Ovary (tissue), 9 donors: ENCODE measurements around the gene RALGPS2. TPM values are rescaled to one million over a fixed set of nuclear protein-coding genes. Genes with fewer than 3 reads are reported as not detected.

ENCODE experiments used
- DNase-seq, 5 donors: peaks; one replicate each; pipeline ENCODE4 v3.0.0-alpha.2; 2019 to 2020
- H3K27ac ChIP-seq, 2 donors: fragments of 200-600 bp; one replicate each; pipeline versions ENCODE4 v1.5.1 to v1.8.0; 2019 to 2022
- H3K27me3 ChIP-seq: fragments of 200-600 bp; one replicate; pipeline ENCODE4 v1.8.0; 2022
- H3K36me3 ChIP-seq: fragments of 200-600 bp; sonication (generic); one replicate; pipeline ENCODE4 v1.5.1; 2019
- H3K4me1 ChIP-seq: one replicate; pipeline ENCODE4 v1.8.1; 2013; ENCODE audit warnings: mild to moderate bottlenecking, moderate library complexity; ENCODE audit not compliant: insufficient read depth
- H3K4me3 ChIP-seq: fragments of 200-600 bp; sonication (generic); one replicate; pipeline ENCODE4 v1.5.1; 2017
- H3K9me3 ChIP-seq, 2 donors: fragments of 200-600 bp in 1 of 2; sonication (generic) in 1 of 2; one replicate each; pipeline versions ENCODE4 v1.5.1 to v1.8.1; 2013 to 2019; ENCODE audit warnings: mild to moderate bottlenecking in 1 of 2, moderate library complexity in 1 of 2
- EP300 ChIP-seq: sonication (generic); formaldehyde crosslinking; IDR thresholded peaks from one replicate; pipeline ENCODE4 v1.6.1; 2017; ENCODE audit warnings: antibody characterized with exemption
- POLR2A ChIP-seq: fragments of 450-650 bp; IDR thresholded peaks from one replicate; pipeline ENCODE4 v1.6.1; 2017; ENCODE audit warnings: antibody characterized with exemption, mild to moderate bottlenecking, moderate library complexity
- WGBS, 3 donors: extraction: QIAGEN DNeasy Blood & Tissue Kit in 1 of 3; methylation state at CpG; one replicate each; pipeline versions ENCODE4 v1.1.5 to v1.1.7; 2013 to 2017; 5-methylcytosine and 5-hydroxymethylcytosine counted together
- intact Hi-C, 4 donors: fragments of 100-400 bp; cut with DNase I; formaldehyde crosslinking; loops; one replicate each; pipeline versions ENCODE4 v1.11.0 to v1.15.1; 2022 to 2023
- polyA plus RNA-seq, 2 donors: library from polyadenylated mRNA; stranded (reverse); fragments of 200-250 nt in 1 of 2; fragments of 350-450 nt in 1 of 2; fragmentation: Illumina TruSeq in 1 of 2; extraction: RNeasy Lipid Tissue Mini Kit (QIAGEN cat#74804) in 1 of 2; gene quantifications; one replicate each; pipeline ENCODE4 v1.2.3, GENCODE V29; 2013 to 2014
- total RNA-seq, 7 donors: library from RNA; depleted of rRNA in 2 of 7; stranded (reverse); fragments of >200 nt in 2 of 7; fragmentation: NEBNext Ultra II Directional in 3 of 7; extraction: Animal tissue kit (Norgen Biotek cat#: 25700) in 3 of 7; gene quantifications; one replicate each; pipeline versions ENCODE4 v1.1.0 to v1.2.4, GENCODE V29; 2016 to 2023
- TF ChIP-seq, protein P1 (sequence below), 3 donors: fragments of 450-650 bp in 2 of 3; fragments of 200-600 bp in 1 of 3; IDR thresholded peaks; one replicate each; pipeline versions ENCODE4 v1.5.1 to v1.8.0; 2016 to 2022; ENCODE audit warnings: antibody characterized with exemption in 3 of 3, mild to moderate bottlenecking in 1 of 3
- donor health status: DM: no; HTN: no; CAD: no; lungs with moderate emphysema.
- donor health status: DM: no; HTN: no; CAD: no.
- donor health status: Bipolar disorder and iron deficiency.
- donor health status: DM: yes; HTN: yes; CAD: no.
- donor health status: DM: no; HTN: no; CAD: no.
- donor health status: DM: yes; HTN: yes; CAD: no.

RALGPS2 gene
- total and polyA plus RNA-seq, 9 donors: 6.4 to 43.4 (median 25.0) TPM

DNA sequence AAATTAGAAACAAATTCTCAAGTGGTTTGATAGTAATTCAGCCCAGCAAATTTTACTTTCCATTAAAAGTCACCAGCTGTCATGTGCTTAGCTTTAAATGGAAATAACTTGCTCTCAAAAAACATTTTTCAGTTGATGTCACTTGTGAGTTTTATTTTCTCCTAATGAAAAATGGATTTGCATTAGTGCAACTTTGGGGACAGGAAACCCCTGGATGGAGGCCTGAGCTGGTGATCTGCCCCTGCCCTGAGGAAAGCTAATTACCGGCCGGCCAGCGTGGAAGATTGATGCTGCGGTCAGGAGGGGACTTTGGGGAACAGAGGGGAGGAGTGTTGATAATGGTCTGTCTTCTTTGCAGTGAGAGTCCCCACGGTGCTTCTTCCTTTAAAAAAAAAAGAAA, 212.7 kb downstream of the RALGPS2 start:
- intact Hi-C loops: loop anchor here in 2 of 4 donors (10.0 kb wide), 2 partner anchors 73 to 123 kb away; no protein-coding TSS in a partner anchor
- DNase-seq: peak in 2 of 5 donors; percentile 17 to 38
- 20 to 39% (median 30%) methylated on average over 5 of the region's 5 CpGs for WGBS, 3 donors
- peaks cover 36% of the 10 kb centered on the region for H3K4me1 ChIP-seq
- H3K27ac ChIP-seq: peak overlapping the region; percentile 65 to 82
- TF ChIP-seq EP300 (peak; percentile 16), POLR2A (no peak)
- no peaks in the 10 kb centered on the region for H3K27me3 ChIP-seq
- no peak overlapping the region for H3K4me3 ChIP-seq
- H3K36me3 ChIP-seq: no peaks in the 10 kb centered on the region
- H3K9me3 ChIP-seq: no peaks in the 10 kb centered on the region

DNA sequence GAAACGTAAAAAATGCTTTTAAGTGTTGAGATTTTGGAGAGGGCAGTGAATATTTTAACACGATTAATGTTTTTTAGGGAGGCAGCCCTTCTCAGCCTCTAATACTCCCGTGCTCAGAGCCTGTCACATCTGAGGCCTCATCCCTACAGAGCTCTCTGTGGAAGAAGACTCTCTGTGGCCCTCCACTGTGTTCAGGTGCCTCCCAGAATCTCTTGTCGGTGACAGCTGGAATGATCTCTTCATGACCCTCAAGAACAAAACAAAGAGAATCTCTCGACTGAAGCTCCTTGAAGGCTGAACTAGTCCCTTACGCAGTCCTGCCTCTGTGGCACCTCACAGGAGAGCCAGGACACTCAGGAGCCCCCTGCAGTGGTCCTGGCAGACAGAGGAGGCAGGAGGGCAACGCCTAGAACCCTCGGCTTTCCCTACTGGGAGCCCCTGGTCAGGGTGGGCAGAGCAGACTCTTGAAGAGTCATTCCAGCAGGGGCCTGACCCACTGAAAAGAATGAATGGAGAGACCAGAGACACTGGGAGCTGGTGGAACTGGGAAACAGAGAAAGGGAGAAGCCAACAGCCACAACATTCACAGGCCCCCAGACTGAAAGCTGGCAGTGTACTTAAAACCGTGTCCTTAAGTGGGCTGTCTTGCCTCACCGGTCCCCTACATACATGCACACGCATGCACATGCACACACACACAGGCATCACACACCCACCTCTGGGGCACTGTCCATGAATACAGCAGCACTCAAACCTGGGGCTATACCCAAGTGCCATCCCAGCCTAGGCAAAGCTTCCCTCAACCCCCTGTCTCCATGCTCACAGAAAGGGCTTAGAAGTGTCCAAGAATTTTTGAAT, 213.3 kb downstream of the RALGPS2 start:
- DNase-seq: peak in 2 of 5 donors; percentile 34 to 42
- Histone ChIP-seq H3K4me3 (no peak overlapping the region), H3K27ac (peak overlapping the region; percentile 65 to 82), H3K4me1 (peaks cover 33% of the 10 kb centered on the region), H3K36me3 (no peaks in the 10 kb centered on the region), H3K27me3 (no peaks in the 10 kb centered on the region), H3K9me3 (no peaks in the 10 kb centered on the region)
- TF ChIP-seq POLR2A: no peak
- TF ChIP-seq EP300: no peak
- TF ChIP-seq, protein P1, sequence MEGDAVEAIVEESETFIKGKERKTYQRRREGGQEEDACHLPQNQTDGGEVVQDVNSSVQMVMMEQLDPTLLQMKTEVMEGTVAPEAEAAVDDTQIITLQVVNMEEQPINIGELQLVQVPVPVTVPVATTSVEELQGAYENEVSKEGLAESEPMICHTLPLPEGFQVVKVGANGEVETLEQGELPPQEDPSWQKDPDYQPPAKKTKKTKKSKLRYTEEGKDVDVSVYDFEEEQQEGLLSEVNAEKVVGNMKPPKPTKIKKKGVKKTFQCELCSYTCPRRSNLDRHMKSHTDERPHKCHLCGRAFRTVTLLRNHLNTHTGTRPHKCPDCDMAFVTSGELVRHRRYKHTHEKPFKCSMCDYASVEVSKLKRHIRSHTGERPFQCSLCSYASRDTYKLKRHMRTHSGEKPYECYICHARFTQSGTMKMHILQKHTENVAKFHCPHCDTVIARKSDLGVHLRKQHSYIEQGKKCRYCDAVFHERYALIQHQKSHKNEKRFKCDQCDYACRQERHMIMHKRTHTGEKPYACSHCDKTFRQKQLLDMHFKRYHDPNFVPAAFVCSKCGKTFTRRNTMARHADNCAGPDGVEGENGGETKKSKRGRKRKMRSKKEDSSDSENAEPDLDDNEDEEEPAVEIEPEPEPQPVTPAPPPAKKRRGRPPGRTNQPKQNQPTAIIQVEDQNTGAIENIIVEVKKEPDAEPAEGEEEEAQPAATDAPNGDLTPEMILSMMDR (IDR thresholded peaks at IDR 0.05): no peak
- WGBS, 3 donors: 30 to 51% (median 37%) methylated on average over 11 of the region's 11 CpGs
- intact Hi-C loops: loop anchor here in 2 of 4 donors (10.0 kb wide), 2 partner anchors 74 to 124 kb away; no protein-coding TSS in a partner anchor

DNA sequence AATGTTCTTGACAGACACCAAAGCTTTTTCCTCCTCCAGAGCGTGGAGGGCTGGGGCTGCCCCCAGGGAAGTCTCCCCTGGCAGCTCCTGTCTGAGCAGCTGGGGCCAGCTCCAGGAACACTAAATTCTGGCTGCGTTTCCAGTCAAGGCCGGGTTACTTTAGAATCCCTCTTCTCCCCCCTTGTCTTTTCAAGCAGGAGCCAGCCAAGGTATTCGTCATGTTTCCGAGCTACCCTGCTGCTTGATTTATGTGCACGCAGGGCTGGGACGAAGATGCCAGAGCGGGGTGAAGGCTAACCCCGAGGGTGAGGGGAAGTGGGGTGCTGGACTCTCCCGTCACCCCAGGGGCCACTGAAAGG, 213.9 kb downstream of the RALGPS2 start:
- Histone ChIP-seq H3K4me3 (no peak overlapping the region), H3K27ac (peak overlapping the region; percentile 65 to 82), H3K4me1 (peaks cover 27% of the 10 kb centered on the region), H3K27me3 (no peaks in the 10 kb centered on the region), H3K36me3 (no peaks in the 10 kb centered on the region), H3K9me3 (no peaks in the 10 kb centered on the region)
- 2 to 8% (median 3%) methylated on average over 10 of the region's 10 CpGs for WGBS, 3 donors
- DNase-seq: peak; percentile 86 to 92 (median 90)
- intact Hi-C loops: loop anchor here in 2 of 4 donors (10.0 kb wide), 2 partner anchors 74 to 124 kb away; no protein-coding TSS in a partner anchor
- peak; percentile 76 for TF ChIP-seq EP300
- TF ChIP-seq POLR2A: no peak

DNA sequence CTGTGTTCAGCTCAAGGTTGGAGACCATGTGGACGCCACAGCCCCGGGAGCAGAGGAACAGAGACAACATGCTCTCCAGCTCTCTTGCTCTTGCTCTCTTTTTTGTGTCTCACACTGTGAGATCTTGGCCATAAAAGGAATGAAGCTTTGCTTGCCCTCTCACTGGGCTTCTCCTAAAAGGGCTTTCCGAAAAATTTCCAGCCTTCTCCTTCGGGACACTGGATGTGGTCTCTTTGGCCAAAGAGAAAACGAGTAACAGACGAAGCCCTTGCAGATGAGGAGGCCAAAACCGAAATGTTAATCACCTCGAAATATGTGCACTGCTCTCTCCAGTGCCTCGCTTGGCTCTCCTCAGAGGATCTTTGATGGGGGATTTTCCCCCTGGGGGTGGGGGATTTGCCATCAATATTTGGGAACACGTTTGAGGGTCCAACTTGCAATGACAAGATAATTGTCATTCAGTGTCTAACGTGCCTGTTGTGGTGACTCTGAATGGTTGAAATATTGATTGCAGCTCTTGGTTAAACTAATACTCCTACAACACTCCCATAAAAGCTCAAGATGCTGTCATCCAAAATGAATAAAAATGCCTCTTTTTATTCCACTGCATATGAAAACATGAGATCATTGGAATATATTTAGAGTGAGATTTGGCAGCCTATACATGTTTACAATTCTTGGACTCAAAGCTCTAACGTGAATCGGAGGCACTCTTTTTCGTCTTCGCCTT, 214.5 kb downstream of the RALGPS2 start:
- Histone ChIP-seq H3K36me3 (no peaks in the 10 kb centered on the region), H3K27me3 (no peaks in the 10 kb centered on the region), H3K4me3 (no peak overlapping the region), H3K27ac (peak overlapping the region; percentile 65 to 82), H3K4me1 (peaks cover 23% of the 10 kb centered on the region), H3K9me3 (no peaks in the 10 kb centered on the region)
- DNase-seq: no peak
- intact Hi-C loops: loop anchor here in 2 of 4 donors (10.0 kb wide), 2 partner anchors 75 to 125 kb away; no protein-coding TSS in a partner anchor
- no peak for TF ChIP-seq POLR2A
- no peak for TF ChIP-seq EP300
- TF ChIP-seq, protein P1 (IDR thresholded peaks at IDR 0.05): no peak
- 21 to 26% (median 23%) methylated on average over 15 of the region's 15 CpGs for WGBS, 3 donors

DNA sequence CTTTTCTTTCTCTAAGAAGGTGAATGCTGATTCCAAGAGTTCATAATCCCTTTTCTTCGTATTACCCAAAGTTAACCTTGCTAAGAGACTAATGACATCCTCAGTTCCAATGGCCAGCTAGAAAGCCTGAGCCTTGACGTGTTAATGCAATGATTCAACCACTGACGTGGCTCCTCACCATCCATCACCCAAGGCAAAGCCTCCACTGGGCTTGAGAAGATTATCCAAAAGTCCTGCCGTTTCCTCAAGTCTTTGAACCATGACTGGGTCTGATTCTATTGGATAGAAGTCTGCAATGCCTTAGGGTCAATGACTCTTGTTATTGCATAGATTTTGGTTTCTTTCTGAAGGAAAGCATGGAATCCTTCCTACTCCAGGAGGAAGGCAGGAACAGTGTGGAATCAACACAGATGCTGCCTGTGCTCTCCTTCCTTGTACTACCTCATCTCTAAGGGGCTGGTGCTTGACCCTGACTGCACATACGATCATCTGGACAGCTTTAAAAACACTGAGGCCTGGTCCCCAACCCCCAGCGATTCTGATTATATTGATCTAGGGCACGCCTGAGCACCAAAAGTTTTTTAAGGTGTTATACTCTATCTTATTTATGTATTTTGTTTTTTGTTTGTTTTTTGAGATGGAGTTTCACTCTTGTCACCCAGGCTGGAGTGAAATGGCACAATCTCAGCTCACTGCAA, 215.2 kb downstream of the RALGPS2 start:
- TF ChIP-seq EP300 (no peak), POLR2A (no peak)
- TF ChIP-seq, protein P1 (IDR thresholded peaks at IDR 0.05): no peak
- Histone ChIP-seq H3K36me3 (no peaks in the 10 kb centered on the region), H3K27me3 (no peaks in the 10 kb centered on the region), H3K9me3 (no peaks in the 10 kb centered on the region), H3K4me1 (peaks cover 18% of the 10 kb centered on the region), H3K27ac (peak overlapping the region; percentile 65 to 82), H3K4me3 (no peak overlapping the region)
- 74 to 90% (median 80%) methylated on average over 7 of the region's 7 CpGs for WGBS, 3 donors
- DNase-seq: peak in 2 of 5 donors; percentile 9 to 12
- intact Hi-C loops: no loop called here
